ENCODE data around the gene APBB2. TPM values are rescaled to one million over a fixed set of nuclear protein-coding genes. Genes with fewer than 3 reads are reported as not detected.

APBB2 gene
- total RNA-seq, 2 experiments from 2014 or later, result 2.4 to 2.7 TPM

DNA sequence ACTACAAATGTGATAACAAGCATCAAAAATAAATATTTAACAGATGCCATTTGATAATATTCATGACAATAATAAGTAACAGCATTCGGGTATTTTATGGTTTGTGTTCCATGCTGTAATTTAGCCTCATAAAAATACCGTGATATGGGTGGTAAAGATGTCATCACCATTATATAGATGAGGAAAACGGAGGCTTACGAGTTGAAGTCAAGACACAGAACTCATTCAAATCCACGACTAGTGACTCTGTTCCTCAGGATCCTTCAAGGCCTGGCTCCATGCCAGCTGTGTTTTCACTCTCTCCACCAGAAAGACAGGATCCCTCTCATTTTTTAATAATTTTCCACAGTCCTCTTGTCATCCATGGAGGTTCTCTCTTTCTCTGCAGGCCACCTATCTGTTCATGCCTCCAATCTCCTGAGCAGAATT is 94.5 kb downstream of the APBB2 start:
- POLR2A ChIA-PET, result no interaction called here
- CTCF ChIA-PET, result no interaction called here

DNA sequence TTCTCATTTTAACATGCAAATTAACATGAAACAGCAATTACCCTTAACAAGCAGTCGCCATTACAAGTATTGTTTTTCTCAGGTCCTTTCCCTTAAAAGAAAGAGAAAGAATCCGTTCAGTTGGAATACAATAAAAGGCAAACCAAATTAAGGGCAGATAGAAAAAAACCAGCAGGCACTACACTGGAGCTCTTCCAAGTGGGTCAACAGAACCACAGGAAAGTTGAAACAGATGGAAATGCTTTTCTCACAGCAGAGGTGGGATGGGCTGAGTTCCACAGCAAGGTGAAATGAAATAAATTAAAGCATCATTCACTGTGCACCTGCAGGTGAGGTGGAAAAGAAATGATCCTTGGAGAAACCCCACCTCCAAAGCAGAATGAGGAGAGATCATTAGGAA is 102.6 kb downstream of the APBB2 start:
- ChIA-PET CTCF (no interaction called here), POLR2A (no interaction called here)

DNA sequence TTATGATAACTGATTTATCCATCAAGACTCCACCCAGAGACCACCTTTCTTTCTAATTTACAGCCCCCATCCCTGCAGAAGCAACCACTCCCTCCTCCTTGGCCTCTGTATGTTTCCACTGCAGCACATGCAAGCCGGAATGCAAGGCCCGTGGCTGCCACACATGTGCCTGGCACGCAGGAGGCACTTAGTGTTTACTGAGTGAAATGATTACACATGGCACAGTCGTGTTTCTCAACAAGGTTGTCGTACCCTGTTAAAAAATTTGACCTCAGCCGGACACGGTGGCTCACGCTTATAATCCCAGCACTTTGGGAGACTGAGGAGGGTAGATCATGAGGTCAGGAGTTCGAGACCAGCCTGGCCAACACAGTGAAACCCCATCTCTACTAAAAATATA is 104.3 kb downstream of the APBB2 start:
- ChIA-PET CTCF (no interaction called here), POLR2A (no interaction called here)

DNA sequence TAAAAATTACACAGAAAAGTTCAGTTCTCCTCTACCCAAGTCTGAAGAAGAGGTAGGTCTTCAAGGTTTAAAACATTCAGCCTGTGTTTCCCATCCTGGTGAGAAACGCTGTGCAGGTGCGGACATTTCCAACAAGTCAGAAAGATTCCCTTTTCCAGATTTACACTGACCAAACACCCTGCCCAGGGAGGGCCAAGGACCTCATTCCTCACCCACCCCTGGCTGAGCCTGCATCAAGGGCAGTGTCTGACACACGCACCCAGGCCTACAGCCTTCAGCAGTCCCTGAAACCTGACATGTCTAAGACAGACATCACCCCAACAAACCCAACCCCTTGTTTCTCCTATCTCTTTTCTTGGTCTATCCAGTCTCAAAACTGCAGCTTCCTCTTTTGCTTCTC is 105.9 kb downstream of the APBB2 start:
- POLR2A ChIA-PET, result no interaction called here
- CTCF ChIA-PET, result no interaction called here

DNA sequence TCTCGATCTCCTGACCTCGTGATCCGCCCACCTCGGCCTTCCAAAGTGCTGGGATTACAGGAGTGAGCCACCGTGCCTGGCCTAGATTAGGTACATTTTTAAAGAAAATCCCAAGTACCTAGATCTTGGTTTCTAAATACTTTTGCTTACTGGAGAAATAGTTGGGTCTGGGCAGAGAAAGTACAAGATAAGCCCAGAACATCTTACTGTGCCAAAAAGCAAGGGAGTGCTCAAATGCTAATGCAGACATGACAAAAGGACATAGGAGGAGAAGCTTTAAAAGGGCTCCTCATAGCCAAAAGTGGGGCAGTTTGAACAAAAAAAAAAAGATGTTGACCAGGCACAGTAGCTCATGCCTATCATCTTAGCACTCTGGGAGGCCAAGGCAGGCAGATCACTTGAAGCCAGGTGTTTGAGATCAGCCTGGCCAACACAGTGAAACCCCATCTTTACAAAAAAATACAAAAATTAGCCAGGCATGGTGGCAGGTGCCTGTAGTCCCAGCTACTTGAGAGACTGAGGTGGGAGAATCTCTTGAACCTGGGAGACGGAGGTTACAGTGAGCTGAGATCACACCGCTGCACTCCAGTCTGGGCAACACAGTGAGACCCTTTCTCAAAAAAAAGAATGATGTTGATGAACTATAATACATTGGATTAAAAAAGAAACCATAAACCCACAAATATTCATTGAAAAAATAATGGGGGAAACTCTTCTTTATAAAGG is 107.5 kb downstream of the APBB2 start:
- ChIA-PET POLR2A (no interaction called here), CTCF (no interaction called here)

DNA sequence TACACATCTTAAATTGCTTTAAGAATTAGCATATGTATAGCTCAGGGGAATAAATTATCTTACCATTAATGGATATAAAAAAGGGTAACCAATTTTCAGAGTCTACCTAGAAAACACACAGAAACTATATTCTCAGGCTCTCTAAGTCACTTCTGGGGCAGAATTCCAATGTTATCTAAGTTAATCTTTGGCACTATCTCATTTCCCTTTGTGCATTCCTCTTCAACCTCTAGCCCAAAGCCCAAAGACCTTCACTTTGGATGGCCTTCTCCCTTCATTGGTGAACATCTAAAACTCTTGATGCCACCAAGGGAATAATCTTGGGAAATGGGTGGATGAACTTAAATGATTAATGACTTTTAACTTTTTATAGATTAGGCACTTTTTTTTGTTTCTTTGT is 108.3 kb downstream of the APBB2 start:
- ChIA-PET CTCF (no interaction called here), POLR2A (no interaction called here)

DNA sequence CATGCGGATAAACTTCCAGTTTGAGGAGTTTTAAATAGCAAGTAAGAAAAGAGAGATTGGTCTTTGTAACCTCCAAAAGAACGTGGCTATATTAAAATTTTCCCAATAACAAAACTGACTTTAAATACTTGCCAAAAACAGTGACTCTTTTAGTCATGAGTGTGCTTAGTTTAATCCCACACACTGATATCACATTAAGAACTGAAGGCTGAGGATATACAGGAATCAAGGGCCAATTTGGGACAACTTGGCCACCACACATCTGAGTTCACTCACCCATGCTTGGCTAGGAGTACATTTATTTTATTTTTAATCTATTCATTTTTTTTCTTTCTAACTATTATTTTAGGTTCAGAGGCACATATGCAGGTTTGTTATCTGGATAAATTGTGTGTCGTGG is 110.2 kb downstream of the APBB2 start:
- ChIA-PET CTCF (no interaction called here), POLR2A (no interaction called here)

DNA sequence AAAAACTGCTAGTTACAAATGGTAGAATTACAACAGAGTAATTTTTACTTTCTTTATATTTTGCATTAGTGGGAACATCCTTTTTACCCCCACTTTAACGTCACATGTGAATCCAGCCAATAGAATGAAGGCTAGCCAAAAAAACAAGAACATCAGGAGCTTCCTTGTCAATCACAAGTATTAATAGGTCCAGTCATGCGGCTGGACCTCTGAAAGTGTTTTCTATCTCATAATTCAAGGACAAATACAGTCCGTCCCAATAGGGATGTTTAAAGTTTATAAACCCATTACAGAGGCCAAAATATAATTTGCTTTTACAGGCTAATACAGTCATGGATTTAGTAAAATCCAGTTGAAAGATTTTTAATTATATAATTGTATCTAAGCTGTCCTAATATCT is 110.7 kb downstream of the APBB2 start:
- CTCF ChIA-PET, result no interaction called here
- POLR2A ChIA-PET, result no interaction called here

DNA sequence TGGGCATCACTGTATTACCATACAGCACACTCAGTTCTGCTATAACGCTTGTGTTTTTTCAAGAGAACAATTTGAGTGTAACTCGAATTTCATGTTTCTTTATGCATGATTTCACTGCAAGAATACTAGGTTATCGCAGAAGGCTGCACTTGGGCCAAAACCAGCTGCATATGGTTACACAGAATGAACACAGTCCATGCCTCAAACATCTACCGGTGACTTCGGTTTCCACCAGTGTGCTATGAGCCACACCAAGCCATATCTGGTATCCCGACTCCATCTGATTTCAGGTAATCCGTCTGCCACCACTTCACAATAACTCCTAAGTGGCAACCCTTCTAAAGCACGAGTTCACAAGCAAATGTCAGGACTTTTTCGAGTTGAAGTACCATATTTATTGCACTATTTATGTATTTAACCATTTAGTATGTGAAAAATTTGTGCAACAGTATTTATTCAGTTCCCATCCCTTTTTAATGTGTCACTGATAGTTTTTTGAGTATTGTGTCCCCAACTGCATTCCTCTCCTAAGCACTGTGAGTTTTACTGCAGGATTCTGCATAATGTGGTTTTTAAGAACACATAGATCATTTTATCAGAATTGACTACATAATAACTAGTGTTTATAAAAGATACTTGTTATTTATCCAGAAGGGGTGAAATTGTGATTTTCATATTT is 111.8 kb downstream of the APBB2 start:
- POLR2A ChIA-PET, result no interaction called here
- CTCF ChIA-PET, result no interaction called here

DNA sequence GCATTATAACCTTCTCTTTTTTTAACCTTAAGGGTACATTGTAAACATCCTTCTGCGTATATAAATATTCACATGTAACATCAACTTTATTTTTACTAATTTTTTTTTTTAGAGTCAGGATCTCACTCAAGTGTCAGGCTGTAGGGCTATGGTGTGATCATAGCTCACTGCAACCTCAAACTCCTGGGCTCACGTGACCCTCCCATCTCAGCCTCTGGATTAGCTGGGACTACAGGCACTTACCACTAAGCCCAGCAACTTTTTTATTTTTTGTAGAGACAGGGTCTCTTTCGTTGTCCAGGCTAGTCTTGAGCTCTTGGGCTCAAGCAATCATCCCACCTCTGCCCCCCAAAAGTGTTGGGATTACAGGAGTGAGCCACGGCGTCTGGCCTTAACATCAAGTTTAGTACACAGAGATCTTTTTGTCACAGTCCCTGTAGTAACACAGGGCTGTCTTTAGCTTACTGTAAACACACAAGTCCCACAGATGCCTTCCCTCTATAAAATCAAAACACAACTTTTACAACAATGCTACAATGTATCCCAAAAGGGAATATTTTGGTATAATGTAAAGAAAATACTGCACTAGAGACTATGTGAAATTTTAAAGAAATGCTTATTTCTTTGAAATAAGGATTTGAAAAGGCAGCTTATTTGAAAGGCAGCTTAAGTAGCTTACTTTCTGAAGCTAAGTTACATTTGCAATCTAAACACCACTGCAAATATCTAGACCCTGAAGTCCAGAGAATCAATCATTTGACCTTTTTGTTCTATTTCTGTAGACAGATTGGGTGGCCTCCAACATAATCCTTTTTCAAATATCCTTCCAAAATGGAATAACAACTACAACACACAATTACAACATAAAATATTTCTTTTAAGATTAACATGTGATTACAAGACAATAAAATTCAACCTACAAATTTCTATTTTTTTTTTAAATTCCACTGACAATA is 116.0 kb downstream of the APBB2 start:
- CTCF ChIA-PET, result no interaction called here
- POLR2A ChIA-PET, result no interaction called here

DNA sequence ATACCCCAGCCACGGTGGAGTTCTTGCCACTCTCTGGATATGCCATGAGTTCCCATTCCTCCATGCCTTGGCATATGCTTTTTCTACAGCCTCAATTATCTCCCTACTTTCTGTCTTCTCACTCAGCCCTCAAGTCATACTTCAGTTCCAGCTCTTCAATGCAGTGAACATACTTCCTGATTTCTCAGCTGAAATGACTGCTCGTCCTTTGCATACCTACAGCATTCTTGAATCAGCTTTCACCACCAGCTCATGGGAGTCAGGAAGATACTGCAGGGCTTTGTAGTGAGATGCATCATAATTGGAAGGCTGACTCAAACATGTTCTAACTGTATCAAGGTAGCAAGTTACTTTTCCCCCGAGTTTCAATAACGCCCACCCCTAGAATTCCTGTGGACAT is 118.4 kb downstream of the APBB2 start:
- ChIA-PET CTCF (no interaction called here), POLR2A (no interaction called here)

DNA sequence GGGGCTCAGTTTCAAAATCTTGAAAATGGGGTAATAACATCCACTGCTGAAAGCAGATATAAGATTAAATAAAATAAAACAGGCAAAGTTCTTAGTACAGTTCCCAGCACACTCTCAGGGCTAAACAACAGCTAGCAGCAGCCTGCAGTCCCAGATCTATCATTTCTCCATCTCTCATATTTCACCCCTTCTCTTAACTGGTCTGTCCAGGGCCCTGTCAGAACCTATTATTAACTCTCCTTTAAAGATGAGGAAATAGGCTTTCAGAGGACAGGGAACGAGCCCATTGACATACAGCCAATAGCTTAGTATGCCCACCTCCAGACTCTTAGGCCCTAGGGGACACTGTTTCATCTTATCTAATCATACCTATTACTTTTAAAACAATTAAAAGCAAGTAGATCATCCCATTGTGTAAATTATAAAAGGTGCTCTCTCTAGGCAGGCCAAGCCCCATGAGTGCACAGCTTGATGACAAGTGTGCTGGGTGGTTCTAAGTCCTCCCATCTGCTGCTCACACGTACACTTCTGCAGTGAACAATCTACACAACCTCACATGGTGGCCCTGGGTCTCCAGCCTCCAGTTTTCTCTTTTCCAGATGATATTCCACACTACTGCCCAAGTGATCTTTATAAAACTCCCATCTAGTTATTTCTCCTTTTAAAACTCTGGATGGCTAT is 119.0 kb downstream of the APBB2 start:
- CTCF ChIA-PET, result no interaction called here

DNA sequence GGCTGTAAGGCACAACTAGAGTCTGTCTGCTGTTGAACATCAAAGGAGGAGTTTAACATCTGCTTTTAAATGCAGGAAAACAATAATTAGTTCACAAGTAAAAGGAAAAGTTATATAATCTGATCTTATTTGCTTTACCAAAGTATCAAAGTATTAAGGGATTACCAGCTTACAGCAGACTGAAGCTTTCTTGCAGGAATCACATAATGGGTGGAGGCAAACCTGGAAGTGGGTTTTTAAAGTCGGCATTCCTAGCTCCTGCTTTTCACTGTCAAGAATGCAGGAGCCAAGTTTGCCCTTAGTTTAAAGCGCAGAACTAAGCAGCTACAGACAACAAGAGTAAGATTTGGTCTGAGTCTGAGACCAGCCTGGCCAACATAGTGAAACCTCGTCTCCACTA is 122.2 kb downstream of the APBB2 start:
- CTCF ChIA-PET, result no interaction called here

More for the DNA sequence above, 119.0 kb downstream of the APBB2 start:
- POLR2A ChIA-PET, result no interaction called here

DNA sequence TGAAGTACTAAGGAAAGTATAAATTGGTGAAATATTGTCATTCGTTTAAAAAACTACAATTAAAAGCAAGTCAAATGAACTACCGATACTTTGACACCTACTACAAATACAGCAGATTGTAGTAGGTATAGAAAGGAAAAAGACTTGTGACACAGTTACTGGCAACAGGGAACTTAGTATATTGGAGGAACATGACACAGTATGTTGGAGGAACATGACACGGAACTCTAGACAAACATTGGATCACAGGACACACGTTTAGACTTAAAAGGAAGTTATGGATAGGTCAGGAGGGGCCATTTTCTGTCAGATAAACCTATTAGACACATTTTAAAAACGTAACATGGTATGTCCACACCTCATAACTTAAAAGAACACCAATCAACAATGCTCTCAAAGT is 132.5 kb downstream of the APBB2 start:
- ChIA-PET POLR2A (no interaction called here), CTCF (no interaction called here)

More for the DNA sequence above, 122.2 kb downstream of the APBB2 start:
- POLR2A ChIA-PET, result no interaction called here

DNA sequence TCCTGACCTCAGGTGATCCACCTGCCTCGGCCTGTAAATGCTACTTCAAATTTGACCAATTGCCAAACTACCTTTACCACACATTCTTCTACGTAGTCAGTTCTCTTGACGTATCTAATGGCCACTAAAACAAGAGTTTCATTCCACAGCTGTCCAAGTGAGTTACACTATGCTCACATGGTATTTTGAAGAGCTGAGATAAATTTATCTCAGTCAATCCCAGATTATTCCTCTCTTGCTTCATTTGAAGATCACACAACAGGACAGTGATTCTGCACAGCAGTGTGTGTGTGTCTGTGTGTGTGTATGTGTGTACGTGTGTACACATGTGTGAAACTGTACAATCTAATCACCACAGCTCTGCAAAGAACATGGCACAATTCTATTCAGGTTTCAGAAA is 133.4 kb downstream of the APBB2 start:
- ChIA-PET CTCF (no interaction called here), POLR2A (no interaction called here)

DNA sequence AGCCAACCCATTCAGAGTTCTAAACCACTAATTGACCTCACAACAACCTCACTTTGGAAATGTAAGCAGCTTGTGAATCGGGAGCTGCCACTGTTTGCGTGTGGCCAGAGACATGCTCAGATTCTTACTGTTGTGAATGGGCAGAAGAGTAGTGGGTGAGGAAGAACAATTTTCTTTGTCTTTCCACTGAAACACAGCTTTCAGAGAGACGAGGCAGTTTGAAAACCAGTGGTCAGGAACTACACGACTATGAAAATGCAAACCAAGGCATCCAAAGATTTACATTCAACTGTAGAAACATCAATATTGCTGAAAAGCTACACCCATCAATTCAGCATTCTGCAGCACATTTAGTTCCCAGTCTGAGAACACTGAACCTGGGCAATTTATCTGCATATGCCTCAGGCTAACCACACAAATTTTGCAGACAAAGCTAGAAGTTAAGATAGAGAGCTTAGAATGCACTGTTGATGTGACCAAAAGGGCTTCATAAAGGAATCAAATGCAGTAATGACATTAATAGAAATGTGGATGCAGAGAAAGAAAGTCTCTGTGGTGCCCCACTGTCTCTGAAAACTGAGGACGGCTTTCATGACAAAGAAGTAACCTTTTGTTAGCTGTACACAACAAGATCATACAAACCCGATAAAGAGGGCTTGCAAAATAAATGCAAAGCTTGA is 134.3 kb downstream of the APBB2 start:
- ChIA-PET POLR2A (no interaction called here), CTCF (interaction anchor here (0.6 kb wide), 1 partner anchor 114 kb away, joined by 3 read pairs; no protein-coding TSS in a partner anchor)

DNA sequence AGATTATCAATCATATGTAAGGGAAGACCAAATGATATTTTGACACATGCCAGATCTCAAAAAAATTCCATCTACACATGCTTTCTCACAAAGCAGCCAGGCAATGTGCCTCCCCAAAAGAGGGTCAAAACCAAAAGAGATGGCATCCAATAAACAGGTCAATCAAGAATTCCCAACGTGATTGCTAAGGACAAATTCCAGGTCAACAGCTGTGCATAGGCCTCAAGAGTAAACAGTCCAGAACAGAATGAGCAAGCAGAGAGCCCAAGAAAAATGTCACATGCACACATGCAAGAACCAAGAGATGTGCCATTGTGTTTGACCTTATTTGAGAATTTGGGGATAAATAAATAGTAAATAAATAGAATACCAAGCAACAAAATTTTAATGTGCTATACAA is 136.7 kb downstream of the APBB2 start:
- POLR2A ChIA-PET, result no interaction called here
- CTCF ChIA-PET, result no interaction called here

DNA sequence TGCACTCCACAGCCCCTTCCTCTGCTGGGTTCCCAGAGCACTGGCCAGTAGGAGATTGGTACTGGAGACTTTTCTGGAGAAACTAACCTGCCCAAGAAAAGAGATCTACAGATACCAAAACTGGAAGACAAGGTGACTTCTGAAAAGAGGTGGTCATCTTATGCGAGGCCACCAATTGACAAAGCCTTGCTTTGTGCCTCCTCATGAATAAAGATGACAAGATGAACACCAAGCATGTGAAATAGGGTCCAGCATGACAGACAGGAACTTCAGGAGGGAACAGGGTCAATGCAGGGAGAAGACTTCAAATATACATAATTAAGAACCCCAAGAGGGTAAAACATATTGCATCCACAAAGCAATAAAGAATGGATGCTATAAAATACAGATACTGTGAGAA is 137.9 kb downstream of the APBB2 start:
- ChIA-PET CTCF (no interaction called here), POLR2A (no interaction called here)

DNA sequence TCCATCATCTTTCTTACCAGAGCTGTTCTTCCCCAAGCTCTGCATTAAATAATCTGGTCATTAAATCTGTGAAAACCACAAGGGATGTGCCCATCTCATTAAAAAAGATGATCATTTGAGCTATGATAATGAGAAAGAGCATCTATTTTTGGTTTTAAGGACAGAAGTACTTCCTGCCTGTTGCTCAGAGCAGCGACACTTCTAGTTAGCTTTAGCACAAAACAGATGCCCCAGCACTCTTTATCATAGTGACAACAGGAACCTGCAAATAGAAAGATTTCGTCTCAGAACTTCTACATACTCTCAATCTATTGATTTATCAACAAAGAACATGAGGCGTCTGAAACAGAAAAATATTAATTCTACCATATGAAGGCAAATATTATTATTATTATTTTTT is 140.1 kb downstream of the APBB2 start:
- ChIA-PET CTCF (no interaction called here), POLR2A (no interaction called here)

All from activated CD8-positive, alpha-beta memory T cell treated with anti-CD3 and anti-CD28 coated beads for 36 hours (primary cell).